Measurements from ENCODE around the gene ZNF416.

Gene ZNF416

DNA sequence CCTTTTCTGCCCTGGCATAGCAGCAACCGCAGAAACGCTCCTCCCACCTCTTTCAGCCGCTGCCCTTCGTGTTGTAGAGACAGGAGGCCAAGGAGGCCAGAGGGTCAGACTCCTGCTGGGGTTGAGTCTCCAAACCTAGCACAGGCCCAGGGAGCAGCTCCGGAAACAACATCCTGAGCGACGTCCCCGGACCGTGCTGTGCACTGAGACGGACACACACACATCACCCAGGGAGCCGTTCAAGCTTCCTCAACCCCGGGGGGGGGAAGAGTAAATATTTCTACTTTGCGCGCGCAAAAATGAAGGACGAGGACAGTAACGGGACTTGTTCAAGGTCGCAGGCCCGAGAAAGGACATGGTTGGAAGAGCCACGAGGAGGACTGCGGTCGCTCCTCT, 19.7 kb downstream of the ZNF416 start:
- peak in 1 of 5 experiments; percentile 23 for DNase-seq

DNA sequence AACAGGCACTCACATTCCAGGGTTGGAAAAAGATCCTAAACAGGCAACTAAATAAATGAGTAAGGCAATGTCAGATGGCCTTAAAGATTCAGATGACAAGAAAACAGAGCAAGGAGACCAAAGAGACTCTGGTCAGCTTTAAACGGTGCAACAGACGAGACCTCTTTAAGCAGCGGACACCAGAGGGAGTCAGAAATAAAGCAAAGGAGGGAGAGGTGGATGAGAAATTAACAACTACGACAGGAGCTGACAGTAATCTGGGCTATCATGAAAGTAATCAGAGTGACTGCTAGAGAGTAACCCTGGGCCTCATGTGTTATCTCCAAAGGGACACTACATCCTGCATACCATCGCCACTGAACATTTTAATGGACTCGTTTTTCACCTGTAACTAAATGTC, 20.2 kb downstream of the ZNF416 start:
- no peak for DNase-seq

DNA sequence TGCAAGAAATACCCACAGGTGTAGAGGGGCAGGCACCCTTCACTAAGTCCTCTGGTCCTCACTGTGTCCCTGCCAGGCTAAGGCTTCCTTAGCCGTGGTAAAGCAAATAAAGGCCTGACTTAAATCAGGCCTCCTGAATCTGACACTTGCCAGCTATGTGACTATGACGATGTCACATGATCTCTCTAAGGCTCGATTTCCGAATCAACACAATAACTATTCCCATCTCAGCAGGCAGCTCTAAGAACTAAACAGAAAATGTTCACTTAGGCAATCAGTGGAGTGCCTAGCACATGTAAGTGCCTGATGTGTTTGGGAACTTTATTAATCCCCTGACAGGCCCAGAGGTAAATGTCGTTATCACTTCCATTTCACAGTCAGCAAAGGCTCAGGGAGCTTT, 21.1 kb downstream of the ZNF416 start:
- DNase-seq, result no peak

DNA sequence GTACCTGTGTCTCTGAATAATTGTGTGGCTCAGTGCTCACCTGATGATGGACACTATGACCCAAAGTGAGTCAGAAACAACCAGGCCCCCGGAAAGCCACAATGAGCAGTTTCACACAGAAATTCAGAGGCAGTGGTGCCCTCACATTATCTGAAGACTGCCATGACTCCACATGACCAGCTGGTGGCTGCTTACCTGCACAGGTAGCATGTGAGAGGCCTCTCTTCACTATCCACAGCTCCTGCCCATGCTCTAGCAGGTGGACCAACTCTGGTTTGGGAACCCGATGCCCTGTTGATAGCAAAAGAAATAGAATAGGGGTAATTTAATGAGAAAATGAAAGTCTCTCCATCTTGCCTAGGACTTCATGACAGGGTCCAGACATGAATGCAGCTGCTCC, 26.3 kb downstream of the ZNF416 start:
- no peak for DNase-seq

GRCh38 chr19:57546513-57546912, 32.2 kb downstream of the ZNF416 start:
- DNase-seq, result no peak

- peak in 1 of 5 experiments; percentile 5 for DNase-seq
These were observed 40.7 kb downstream of the ZNF416 start for GRCh38 chr19:57537953-57538547.

- DNase-seq, result peak; percentile 64 to 96 (median 82)
These were observed 51.4 kb downstream of the ZNF416 start, which contains the start of gene ZNF549 for GRCh38 chr19:57527136-57527881. Gene ZNF549, plus strand, starts transcription at chr19:57527356. Its CDS starts 218 bp downstream, at chr19:57527574.

Measured in T-helper 2 cell (primary cell).